ENCODE results near the gene ST8SIA5. TPM values are rescaled to one million over a fixed set of nuclear protein-coding genes. Genes with fewer than 3 reads are reported as not detected.

Gene ST8SIA5
- total and polyA plus RNA-seq, 7 donors, result under 0.01 to 0.81 (median 0.22) TPM; not detected in 3

- TF ChIP-seq EP300 (IDR thresholded peaks at IDR 0.05) (no peak), POLR2AphosphoS5 (IDR thresholded peaks at IDR 0.05) (no peak), POLR2A (IDR thresholded peaks at IDR 0.05) (no peak)
- Histone ChIP-seq H3K27me3 (no peaks in the 10 kb centered on the region), H3K27ac (no peak overlapping the region), H3K36me3 (no peaks in the 10 kb centered on the region), H3K9me3 (no peaks in the 10 kb centered on the region), H3K4me1 (no peaks in the 10 kb centered on the region), H3K4me3 (no peak overlapping the region)
- 72 to 86% methylated on average over 3 of the region's 3 CpGs for WGBS, 2 donors
- DNase-seq, result no peak
- intact Hi-C loops (cut with DNase I), result no loop called here
Measured at GRCh38 chr18:46630991-46631390, 125.9 kb downstream of the ST8SIA5 start.

- Histone ChIP-seq H3K9me3 (no peaks in the 10 kb centered on the region), H3K4me1 (no peaks in the 10 kb centered on the region), H3K27me3 (no peaks in the 10 kb centered on the region), H3K36me3 (no peaks in the 10 kb centered on the region), H3K4me3 (no peak overlapping the region), H3K27ac (no peak overlapping the region)
- 67 to 72% methylated on average over 4 of the region's 4 CpGs for WGBS, 2 donors
- TF ChIP-seq POLR2AphosphoS5 (IDR thresholded peaks at IDR 0.05) (no peak), EP300 (IDR thresholded peaks at IDR 0.05) (no peak), POLR2A (IDR thresholded peaks at IDR 0.05) (no peak), CTCF (IDR thresholded peaks at IDR 0.05) (no peak)
- intact Hi-C loops (cut with DNase I), result no loop called here
- no peak for DNase-seq
Measured at GRCh38 chr18:46630160-46630559, 126.7 kb downstream of the ST8SIA5 start.

- H3K27me3 ChIP-seq, result no peaks in the 10 kb centered on the region
- no peak for DNase-seq
- intact Hi-C loops (cut with DNase I), result no loop called here
- no peaks in the 10 kb centered on the region for H3K36me3 ChIP-seq
- 80 to 92% methylated on average over 5 of the region's 5 CpGs for WGBS, 2 donors
- H3K4me3 ChIP-seq, result no peak overlapping the region
- H3K27ac ChIP-seq, result no peak overlapping the region
- peaks cover 0 to 3% (median 1%) of the 10 kb centered on the region in 4 donors for H3K4me1 ChIP-seq
- no peaks in the 10 kb centered on the region for H3K9me3 ChIP-seq
- TF ChIP-seq CTCF (IDR thresholded peaks at IDR 0.05), result no peak
- TF ChIP-seq EP300 (IDR thresholded peaks at IDR 0.05), result no peak
- no peak for TF ChIP-seq POLR2A (IDR thresholded peaks at IDR 0.05)
- no peak for TF ChIP-seq POLR2AphosphoS5 (IDR thresholded peaks at IDR 0.05)
Measured at GRCh38 chr18:46629361-46629760, 127.5 kb downstream of the ST8SIA5 start.

GRCh38 chr18:46628206-46628605 is 128.6 kb downstream of the ST8SIA5 start:
- Histone ChIP-seq H3K4me1 (peaks cover 0 to 14% (median 12%) of the 10 kb centered on the region in 4 donors), H3K36me3 (no peaks in the 10 kb centered on the region), H3K27me3 (no peaks in the 10 kb centered on the region), H3K9me3 (no peaks in the 10 kb centered on the region), H3K4me3 (no peak overlapping the region), H3K27ac (no peak overlapping the region)
- intact Hi-C loops (cut with DNase I), result no loop called here
- 50 to 74% methylated on average over 5 of the region's 5 CpGs for WGBS, 2 donors
- DNase-seq, result no peak
- TF ChIP-seq POLR2AphosphoS5 (IDR thresholded peaks at IDR 0.05) (no peak), EP300 (IDR thresholded peaks at IDR 0.05) (no peak), CTCF (IDR thresholded peaks at IDR 0.05) (no peak), POLR2A (IDR thresholded peaks at IDR 0.05) (no peak)

- DNase-seq, result no peak
- no peak overlapping the region for H3K27ac ChIP-seq
- H3K36me3 ChIP-seq, result no peaks in the 10 kb centered on the region
- TF ChIP-seq POLR2AphosphoS5 (IDR thresholded peaks at IDR 0.05), result no peak
- WGBS, 2 donors, result 43 to 68% methylated on average over 2 of the region's 2 CpGs
- no peaks in the 10 kb centered on the region for H3K9me3 ChIP-seq
- H3K4me3 ChIP-seq, result no peak overlapping the region
- intact Hi-C loops (cut with DNase I), result no loop called here
- no peaks in the 10 kb centered on the region for H3K27me3 ChIP-seq
- peaks cover 0 to 17% (median 13%) of the 10 kb centered on the region in 4 donors for H3K4me1 ChIP-seq
Measured at GRCh38 chr18:46627136-46627535, 129.7 kb downstream of the ST8SIA5 start.

GRCh38 chr18:46625069-46625468 is 131.8 kb downstream of the ST8SIA5 start:
- no peaks in the 10 kb centered on the region for H3K9me3 ChIP-seq
- no peak for DNase-seq
- no peaks in the 10 kb centered on the region for H3K27me3 ChIP-seq
- no peak overlapping the region for H3K4me3 ChIP-seq
- no peaks in the 10 kb centered on the region for H3K36me3 ChIP-seq
- TF ChIP-seq POLR2AphosphoS5 (IDR thresholded peaks at IDR 0.05) (no peak), EP300 (IDR thresholded peaks at IDR 0.05) (no peak), CTCF (IDR thresholded peaks at IDR 0.05) (no peak), POLR2A (IDR thresholded peaks at IDR 0.05) (no peak)
- no peak overlapping the region for H3K27ac ChIP-seq
- WGBS, 2 donors, result 85 to 90% methylated on average over 5 of the region's 5 CpGs
- intact Hi-C loops (cut with DNase I), result no loop called here
- H3K4me1 ChIP-seq, result peaks cover 0 to 17% (median 13%) of the 10 kb centered on the region in 4 donors

Measured in sigmoid colon (tissue), 7 donors.